ENCODE measurements around the gene TRIM46. TPM values are rescaled to one million over a fixed set of nuclear protein-coding genes. Genes with fewer than 3 reads are reported as not detected.
"Not testable (repeated sequence)": the region's sequence is repeated elsewhere in the genome, so short reads cannot be mapped to it uniquely, and the experiment has no call there.

Gene TRIM46
- total RNA-seq, 1 donor from 2014 or later: 1.2 TPM

GRCh38 chr1:155141749-155142148 lies 31.9 kb upstream of the TRIM46 start:
- Mint-ChIP-seq H3K27me3 (no peaks in the 10 kb centered on the region), H3K4me1 (peaks cover 35% of the 10 kb centered on the region), H3K27ac (no peak overlapping the region), H3K36me3 (ENCODE audit: low read depth) (peaks cover 25% of the 10 kb centered on the region), H3K9me3 (no peaks in the 10 kb centered on the region), H3K4me3 (no peak overlapping the region)
- ChIA-PET CTCF (no interaction called here), POLR2A (no interaction called here)
- no peak for DNase-seq
- TF ChIP-seq, protein P1, sequence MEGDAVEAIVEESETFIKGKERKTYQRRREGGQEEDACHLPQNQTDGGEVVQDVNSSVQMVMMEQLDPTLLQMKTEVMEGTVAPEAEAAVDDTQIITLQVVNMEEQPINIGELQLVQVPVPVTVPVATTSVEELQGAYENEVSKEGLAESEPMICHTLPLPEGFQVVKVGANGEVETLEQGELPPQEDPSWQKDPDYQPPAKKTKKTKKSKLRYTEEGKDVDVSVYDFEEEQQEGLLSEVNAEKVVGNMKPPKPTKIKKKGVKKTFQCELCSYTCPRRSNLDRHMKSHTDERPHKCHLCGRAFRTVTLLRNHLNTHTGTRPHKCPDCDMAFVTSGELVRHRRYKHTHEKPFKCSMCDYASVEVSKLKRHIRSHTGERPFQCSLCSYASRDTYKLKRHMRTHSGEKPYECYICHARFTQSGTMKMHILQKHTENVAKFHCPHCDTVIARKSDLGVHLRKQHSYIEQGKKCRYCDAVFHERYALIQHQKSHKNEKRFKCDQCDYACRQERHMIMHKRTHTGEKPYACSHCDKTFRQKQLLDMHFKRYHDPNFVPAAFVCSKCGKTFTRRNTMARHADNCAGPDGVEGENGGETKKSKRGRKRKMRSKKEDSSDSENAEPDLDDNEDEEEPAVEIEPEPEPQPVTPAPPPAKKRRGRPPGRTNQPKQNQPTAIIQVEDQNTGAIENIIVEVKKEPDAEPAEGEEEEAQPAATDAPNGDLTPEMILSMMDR (IDR thresholded peaks at IDR 0.05): no peak
- intact Hi-C loops (cut with micrococcal nuclease): no loop called here
- no peak for ATAC-seq (ENCODE audit: low read depth)

GRCh38 chr1:155145491-155145890 lies 28.2 kb upstream of the TRIM46 start:
- TF ChIP-seq, protein P1 (IDR thresholded peaks at IDR 0.05): no peak
- H3K27me3 Mint-ChIP-seq: no peaks in the 10 kb centered on the region
- no peak overlapping the region for H3K27ac Mint-ChIP-seq
- ChIA-PET CTCF (no interaction called here), POLR2A (interaction anchor here (7.8 kb wide), 1 partner anchor 10 kb away, joined by 86 read pairs; the partner anchor contains the start of gene SLC50A1)
- peaks cover 25% of the 10 kb centered on the region for H3K4me1 Mint-ChIP-seq
- no peak overlapping the region for H3K4me3 Mint-ChIP-seq
- H3K9me3 Mint-ChIP-seq: no peaks in the 10 kb centered on the region
- H3K36me3 Mint-ChIP-seq (ENCODE audit: low read depth): no peaks in the 10 kb centered on the region
- ATAC-seq (ENCODE audit: low read depth) (no peak), DNase-seq (no peak)
- intact Hi-C loops (cut with micrococcal nuclease): no loop called here

GRCh38 chr1:155155996-155156643 lies 17.5 kb upstream of the TRIM46 start:
- H3K9me3 Mint-ChIP-seq; ATAC-seq (ENCODE audit: low read depth); POLR2A ChIA-PET; DNase-seq; H3K27me3 Mint-ChIP-seq; H3K27ac Mint-ChIP-seq; intact Hi-C loops (cut with micrococcal nuclease); H3K36me3 Mint-ChIP-seq (ENCODE audit: low read depth); H3K4me3 Mint-ChIP-seq; H3K4me1 Mint-ChIP-seq: not testable (repeated sequence)
- CTCF ChIA-PET: interaction anchor here (1.0 kb wide), 1 partner anchor 64 kb away, joined by 3 read pairs; no protein-coding TSS in a partner anchor

- Mint-ChIP-seq H3K4me3 (no peak overlapping the region), H3K27me3 (no peaks in the 10 kb centered on the region), H3K36me3 (ENCODE audit: low read depth) (no peaks in the 10 kb centered on the region), H3K4me1 (no peaks in the 10 kb centered on the region), H3K27ac (no peak overlapping the region), H3K9me3 (no peaks in the 10 kb centered on the region)
- CTCF ChIA-PET: no interaction called here
- ATAC-seq (ENCODE audit: low read depth) (no peak), DNase-seq (no peak)
- intact Hi-C loops (cut with micrococcal nuclease): no loop called here
- TF ChIP-seq, protein P1 (IDR thresholded peaks at IDR 0.05): no peak
- POLR2A ChIA-PET: no interaction called here
Observed at GRCh38 chr1:155158991-155159390, 14.7 kb upstream of the TRIM46 start.

GRCh38 chr1:155160128-155160527 lies 13.5 kb upstream of the TRIM46 start:
- TF ChIP-seq, protein P1 (IDR thresholded peaks at IDR 0.05): no peak
- ChIA-PET POLR2A (interaction anchor here (0.5 kb wide), 1 partner anchor 22 kb away, joined by 3 read pairs; no protein-coding TSS in a partner anchor), CTCF (no interaction called here)
- Mint-ChIP-seq H3K9me3 (no peaks in the 10 kb centered on the region), H3K4me1 (no peaks in the 10 kb centered on the region), H3K36me3 (ENCODE audit: low read depth) (no peaks in the 10 kb centered on the region), H3K27me3 (no peaks in the 10 kb centered on the region), H3K27ac (no peak overlapping the region), H3K4me3 (no peak overlapping the region)
- intact Hi-C loops (cut with micrococcal nuclease): no loop called here
- ATAC-seq (ENCODE audit: low read depth) (no peak), DNase-seq (no peak)

DNA sequence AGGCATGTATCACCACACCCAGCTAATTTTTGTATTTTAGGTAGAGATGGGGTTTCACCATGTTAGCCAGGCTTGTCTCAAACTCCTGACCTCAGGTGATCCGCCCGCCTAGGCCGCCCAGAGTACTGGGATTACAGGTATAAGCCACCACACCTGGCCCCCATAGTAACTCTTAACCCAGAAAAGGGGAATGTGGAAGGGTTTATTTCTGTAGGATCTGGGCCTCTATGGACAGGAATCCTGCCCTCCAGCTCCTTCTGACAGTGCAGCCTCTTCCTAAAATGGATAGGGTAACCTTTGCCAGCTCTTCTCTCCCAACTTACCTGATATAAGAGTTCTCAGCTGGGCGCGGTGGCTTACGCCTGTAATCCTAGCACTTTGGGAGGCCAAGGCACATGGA lies 11.0 kb upstream of the TRIM46 start:
- H3K4me3 Mint-ChIP-seq; H3K27ac Mint-ChIP-seq; POLR2A ChIA-PET; H3K9me3 Mint-ChIP-seq; H3K36me3 Mint-ChIP-seq (ENCODE audit: low read depth); H3K27me3 Mint-ChIP-seq; ATAC-seq (ENCODE audit: low read depth); intact Hi-C loops (cut with micrococcal nuclease); DNase-seq: not testable (repeated sequence)
- H3K4me1 Mint-ChIP-seq: peaks cover 14% of the 10 kb centered on the region
- CTCF ChIA-PET: interaction anchor here (1.0 to 1.5 kb wide), 2 partner anchors 10 to 71 kb away, joined by 3 read pairs; partner anchors contain the start of gene KRTCAP2

DNA sequence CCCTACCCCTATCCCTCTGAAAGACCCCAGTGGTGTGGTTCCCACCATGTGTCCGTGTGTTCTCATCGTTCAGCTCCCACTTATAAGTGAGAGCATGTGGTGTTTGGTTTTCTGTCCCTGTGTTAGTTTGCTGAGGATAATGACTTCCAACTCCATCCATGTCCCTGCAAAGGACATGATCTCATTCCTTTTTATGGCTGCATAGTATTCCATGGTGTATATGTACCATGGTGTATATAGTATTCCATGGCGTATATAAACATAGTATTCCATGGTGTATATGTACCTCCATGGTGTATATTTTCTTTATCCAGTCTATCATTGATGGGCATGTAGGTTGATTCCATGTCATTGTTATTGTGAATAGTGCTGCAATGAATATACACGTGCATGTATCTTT lies 9.9 kb upstream of the TRIM46 start:
- H3K4me3 Mint-ChIP-seq: not testable (repeated sequence)

DNA sequence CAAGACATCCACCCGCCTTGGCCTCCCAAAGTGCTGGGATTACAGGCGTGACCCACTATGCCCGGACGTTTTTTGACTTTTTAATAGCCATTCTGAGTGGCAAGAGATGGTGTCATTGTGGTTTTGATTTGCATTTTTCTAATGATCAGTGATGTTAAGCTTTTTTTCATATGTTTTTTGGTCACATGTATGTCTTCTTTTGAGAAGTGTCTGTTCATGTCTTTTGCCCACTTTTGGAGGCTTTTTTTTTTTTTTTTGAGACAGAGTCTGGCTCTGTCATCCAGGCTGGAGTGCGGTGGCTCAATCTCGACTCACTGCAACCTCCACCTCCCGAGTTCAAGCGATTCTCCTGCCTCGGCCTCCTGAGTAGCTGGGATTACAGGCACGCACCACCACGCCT lies 9.0 kb upstream of the TRIM46 start:
- H3K4me1 Mint-ChIP-seq: peaks cover 18% of the 10 kb centered on the region
- ATAC-seq (ENCODE audit: low read depth); H3K36me3 Mint-ChIP-seq (ENCODE audit: low read depth); intact Hi-C loops (cut with micrococcal nuclease); H3K4me3 Mint-ChIP-seq; H3K27me3 Mint-ChIP-seq; DNase-seq; H3K9me3 Mint-ChIP-seq; H3K27ac Mint-ChIP-seq: not testable (repeated sequence)
- CTCF ChIA-PET: interaction anchor here (6.4 kb wide), 1 partner anchor 74 kb away, joined by 145 read pairs; no protein-coding TSS in a partner anchor
- POLR2A ChIA-PET: interaction anchor here (0.6 to 4.5 kb wide), 5 partner anchors 8 to 79 kb away, joined by 3 to 92 read pairs (median 4); partner anchors contain the start of genes KRTCAP2 and SLC50A1

More for the DNA sequence above, 9.9 kb upstream of the TRIM46 start:
- H3K27me3 Mint-ChIP-seq; ATAC-seq (ENCODE audit: low read depth); H3K27ac Mint-ChIP-seq; H3K9me3 Mint-ChIP-seq; intact Hi-C loops (cut with micrococcal nuclease); DNase-seq; H3K36me3 Mint-ChIP-seq (ENCODE audit: low read depth): not testable (repeated sequence)
- H3K4me1 Mint-ChIP-seq: peaks cover 18% of the 10 kb centered on the region
- POLR2A ChIA-PET: interaction anchor here (0.8 to 4.5 kb wide), 2 partner anchors 9 to 27 kb away, joined by 4 to 92 read pairs; partner anchors contain the start of genes KRTCAP2 and SLC50A1
- CTCF ChIA-PET: interaction anchor here (1.5 kb wide), 1 partner anchor 72 kb away, joined by 3 read pairs; no protein-coding TSS in a partner anchor
